K562 (cell line): Measurements from ENCODE around the gene FFAR1. TPM values are rescaled to one million over a fixed set of nuclear protein-coding genes. Genes with fewer than 3 reads are reported as not detected.
A peak's percentile ranks its signal among the peaks of the same experiment; 100 is the strongest.

ENCODE experiments used
- MTA2 ChIP-seq: fragments of 450-650 bp; IDR thresholded peaks from 2 replicates; pipeline ENCODE4 v1.6.1; 2016; ENCODE audit warnings: low read depth
- RERE ChIP-seq: sonication (generic); formaldehyde crosslinking; IDR thresholded peaks from 2 replicates; pipeline ENCODE4 v1.8.0; 2023; ENCODE audit warnings: missing genetic modification reagents, mild to moderate bottlenecking, borderline replicate concordance
- USF1 ChIP-seq: sonication (generic); formaldehyde crosslinking; IDR thresholded peaks from 2 replicates; pipeline ENCODE4 v1.9.0; 2022; ENCODE audit warnings: mild to moderate bottlenecking, missing genetic modification reagents
- YBX1 ChIP-seq: fragments of 450-650 bp; IDR thresholded peaks from 2 replicates; pipeline ENCODE4 v1.7.1; 2016; ENCODE audit warnings: mild to moderate bottlenecking
- ZNF121 ChIP-seq: sonication (generic); formaldehyde crosslinking; conservative IDR thresholded peaks from 2 replicates; pipeline ENCODE4 v1.8.0; 2022; ENCODE audit warnings: missing genetic modification reagents
- ZNF197 ChIP-seq: fragments of 200-800 bp; sonication (Bioruptor generic); IDR thresholded peaks from 2 replicates; pipeline ENCODE4 v1.6.1; 2016; ENCODE audit warnings: low read depth, missing genetic modification characterization, missing compliant biosample characterization
- ZNF561 ChIP-seq: fragments of 450-650 bp; formaldehyde crosslinking; conservative IDR thresholded peaks from 2 replicates; pipeline ENCODE4 v1.4.0; 2020; ENCODE audit warnings: mild to moderate bottlenecking, moderate library complexity
- ZNF75A ChIP-seq: fragments of 450-650 bp; formaldehyde crosslinking; IDR thresholded peaks from 2 replicates; pipeline ENCODE4 v1.4.0; 2020; ENCODE audit warnings: mild to moderate bottlenecking
- polyA plus RNA-seq, 8 experiments: library from polyadenylated mRNA; depleted of rRNA in 4 of 8; stranded (reverse) in 5 of 8; unstranded in 3 of 8; fragments of >200 nt; fragmentation: Nextera tagmentation in 2 of 8; fragmentation: Illumina TruSeq in 1 of 8; extraction: Ambion mirVana in 2 of 8; extraction: Trizol in 1 of 8; gene quantifications; 2 replicates each; pipeline versions ENCODE4 v1.2.1 to v1.2.3, GENCODE V29; 2011 to 2014; ENCODE audit warnings: inconsistent platforms in 1 of 8, missing spikeins in 1 of 8
- total RNA-seq, 7 experiments: library from RNA; depleted of rRNA in 6 of 7; stranded (reverse); fragments of >200 nt in 6 of 7; fragmentation: Illumina TruSeq in 2 of 7; extraction: Trizol in 2 of 7; gene quantifications; 2 replicates each; pipeline versions ENCODE4 v1.2.1 to v1.2.3, GENCODE V29; 2011 to 2021; ENCODE audit warnings: low replicate concordance in 1 of 7

FFAR1 gene
- total and polyA plus RNA-seq, 9 of the 15 experiments (the other 6 are each of a cell fraction or from before 2014, with no cell fraction given) = not detected

DNA sequence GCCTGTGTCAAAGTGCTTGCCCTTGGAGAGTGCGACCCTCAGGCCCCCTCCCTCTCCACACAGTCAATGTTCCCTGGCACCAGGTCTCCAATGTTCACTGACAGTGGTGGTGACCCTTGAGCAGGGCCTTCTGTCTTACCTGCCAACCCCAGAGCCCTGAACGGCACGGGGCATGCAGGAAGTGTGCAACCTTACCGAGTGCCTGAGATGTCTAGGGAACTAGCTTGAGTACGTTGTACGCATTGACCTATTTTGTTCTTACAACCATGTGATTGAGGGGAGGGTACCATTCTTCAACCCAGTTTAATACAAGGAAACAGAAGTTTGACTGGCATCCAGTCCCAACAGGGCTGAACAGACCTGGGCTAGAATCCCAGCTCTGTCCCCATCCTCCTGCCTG lies 42.5 kb upstream of the FFAR1 start (continued):
- TF ChIP-seq USF1 (CRISPR knock-in tag) (peak; percentile 29; the same call in 1 of the 2 replicates), ZNF75A (CRISPR knock-in tag) (no peak), YBX1 (no peak), ZNF121 (CRISPR knock-in tag) (no peak), MTA2 (no peak), ZNF197 (CRISPR knock-in tag) (no peak), ZNF561 (CRISPR knock-in tag) (no peak), RERE (CRISPR knock-in tag) (no peak)
